IPS-18a (cell line): ENCODE results near the gene CSNK2A1.

ENCODE experiments used
- H3K27ac ChIP-seq: one replicate; pipeline ENCODE4 v1.5.1; 2013; ENCODE audit warnings: low read length
- H3K27me3 ChIP-seq: one replicate; pipeline ENCODE4 v1.6.1; 2013; ENCODE audit warnings: mild to moderate bottlenecking, low read length; ENCODE audit not compliant: control insufficient read depth, insufficient read depth
- H3K36me3 ChIP-seq: one replicate; pipeline ENCODE4 v1.6.1; 2013; ENCODE audit warnings: low read depth, low read length; ENCODE audit not compliant: control insufficient read depth
- H3K4me1 ChIP-seq: one replicate; pipeline ENCODE4 v1.6.1; 2013; ENCODE audit warnings: low read depth, low read length; ENCODE audit not compliant: control insufficient read depth
- H3K4me3 ChIP-seq: one replicate; pipeline ENCODE4 v1.5.1; 2013; ENCODE audit warnings: low read length
- H3K9ac ChIP-seq: one replicate; pipeline ENCODE4 v1.6.1; 2013; ENCODE audit warnings: mild to moderate bottlenecking, low read length, moderate library complexity
- H3K9me3 ChIP-seq: one replicate; pipeline ENCODE4 v1.6.1; 2013; ENCODE audit warnings: low read depth, low read length; ENCODE audit not compliant: control insufficient read depth

CSNK2A1 gene

DNA sequence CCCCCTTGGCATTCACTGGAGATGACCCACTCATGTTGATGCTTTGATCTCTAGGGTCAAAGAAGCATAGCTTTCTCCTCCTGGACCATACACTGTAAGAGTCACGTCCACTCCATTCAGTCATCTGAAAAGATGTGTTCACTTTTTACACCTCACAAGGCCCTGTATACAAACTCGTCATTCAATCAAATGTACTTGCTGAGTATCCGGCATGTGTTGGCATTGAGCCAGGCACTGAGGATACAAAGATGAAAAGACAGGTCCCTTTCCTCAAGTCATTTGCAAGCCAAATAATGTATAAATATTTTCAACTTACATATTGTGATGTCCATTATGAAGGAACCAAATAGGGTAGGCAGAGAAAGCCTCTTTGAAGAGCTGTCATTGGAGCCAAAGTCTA lies 32.6 kb upstream of the CSNK2A1 start:
- H3K27me3 ChIP-seq, result peaks cover 13% of the 10 kb centered on the region
- H3K9me3 ChIP-seq, result no peaks in the 10 kb centered on the region
- no peak overlapping the region for H3K9ac ChIP-seq
- peaks cover 21% of the 10 kb centered on the region for H3K4me1 ChIP-seq
- no peak overlapping the region for H3K27ac ChIP-seq
- H3K4me3 ChIP-seq, result no peak overlapping the region
- no peaks in the 10 kb centered on the region for H3K36me3 ChIP-seq

DNA sequence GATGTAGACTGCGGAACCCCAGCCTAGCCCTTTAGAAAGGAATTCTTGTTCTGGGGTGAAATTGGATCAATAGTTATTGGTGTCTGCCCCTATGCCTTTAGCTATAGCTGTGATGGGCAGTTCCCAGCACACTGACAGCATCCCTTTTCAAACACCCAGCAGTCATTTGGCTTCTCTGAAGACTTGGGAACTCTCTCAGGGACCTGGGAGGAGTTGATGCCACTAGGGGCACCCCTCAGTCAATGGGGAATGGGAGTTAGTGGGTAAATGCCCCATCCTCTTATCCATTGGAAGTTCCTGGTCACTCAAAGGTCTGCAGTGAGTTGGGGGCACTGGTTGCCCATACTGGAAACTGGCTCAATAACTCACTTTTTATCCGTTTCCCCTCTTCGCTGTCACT lies 31.6 kb upstream of the CSNK2A1 start:
- H3K9ac ChIP-seq, result no peak overlapping the region

DNA sequence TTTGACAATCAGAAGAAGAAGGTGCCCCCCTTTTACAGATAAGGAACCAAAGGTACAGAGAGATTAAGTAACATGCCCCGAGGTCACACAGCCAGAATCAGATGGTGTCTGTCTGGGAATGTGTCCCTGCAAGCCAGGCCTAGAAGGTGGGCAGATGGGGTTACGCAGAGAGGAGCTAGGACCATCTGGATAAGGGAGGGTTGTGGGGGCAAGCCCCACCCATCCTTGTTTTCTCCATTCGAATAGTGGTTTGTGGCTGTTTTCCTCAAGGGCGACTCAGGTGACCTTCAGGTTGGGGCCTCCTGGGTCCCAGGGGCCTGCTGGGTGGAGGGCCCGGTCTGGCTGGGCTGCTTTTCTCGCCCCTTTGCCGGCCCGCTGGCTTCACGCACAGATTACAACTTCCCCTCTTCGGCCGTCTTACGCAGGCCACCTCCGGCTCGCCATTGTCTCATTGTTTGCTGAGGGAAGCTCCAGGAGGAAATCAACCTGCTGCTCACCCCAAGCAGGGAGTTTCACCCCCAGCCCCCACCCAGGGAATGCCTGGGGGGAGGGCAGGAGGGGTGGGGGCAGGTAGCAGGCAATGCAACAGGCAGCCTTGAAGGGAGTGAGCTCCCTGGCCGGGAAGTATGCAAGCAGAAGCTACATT lies 30.8 kb upstream of the CSNK2A1 start:
- Histone ChIP-seq H3K9ac (no peak overlapping the region), H3K9me3 (no peaks in the 10 kb centered on the region), H3K27ac (no peak overlapping the region), H3K27me3 (peaks cover 13% of the 10 kb centered on the region), H3K36me3 (no peaks in the 10 kb centered on the region), H3K4me3 (no peak overlapping the region), H3K4me1 (peaks cover 22% of the 10 kb centered on the region)

More for the DNA sequence above, 31.6 kb upstream of the CSNK2A1 start:
- H3K4me1 ChIP-seq, result peaks cover 22% of the 10 kb centered on the region
- H3K27ac ChIP-seq, result no peak overlapping the region
- H3K36me3 ChIP-seq, result no peaks in the 10 kb centered on the region
- no peaks in the 10 kb centered on the region for H3K9me3 ChIP-seq
- H3K27me3 ChIP-seq, result peaks cover 13% of the 10 kb centered on the region
- no peak overlapping the region for H3K4me3 ChIP-seq

DNA sequence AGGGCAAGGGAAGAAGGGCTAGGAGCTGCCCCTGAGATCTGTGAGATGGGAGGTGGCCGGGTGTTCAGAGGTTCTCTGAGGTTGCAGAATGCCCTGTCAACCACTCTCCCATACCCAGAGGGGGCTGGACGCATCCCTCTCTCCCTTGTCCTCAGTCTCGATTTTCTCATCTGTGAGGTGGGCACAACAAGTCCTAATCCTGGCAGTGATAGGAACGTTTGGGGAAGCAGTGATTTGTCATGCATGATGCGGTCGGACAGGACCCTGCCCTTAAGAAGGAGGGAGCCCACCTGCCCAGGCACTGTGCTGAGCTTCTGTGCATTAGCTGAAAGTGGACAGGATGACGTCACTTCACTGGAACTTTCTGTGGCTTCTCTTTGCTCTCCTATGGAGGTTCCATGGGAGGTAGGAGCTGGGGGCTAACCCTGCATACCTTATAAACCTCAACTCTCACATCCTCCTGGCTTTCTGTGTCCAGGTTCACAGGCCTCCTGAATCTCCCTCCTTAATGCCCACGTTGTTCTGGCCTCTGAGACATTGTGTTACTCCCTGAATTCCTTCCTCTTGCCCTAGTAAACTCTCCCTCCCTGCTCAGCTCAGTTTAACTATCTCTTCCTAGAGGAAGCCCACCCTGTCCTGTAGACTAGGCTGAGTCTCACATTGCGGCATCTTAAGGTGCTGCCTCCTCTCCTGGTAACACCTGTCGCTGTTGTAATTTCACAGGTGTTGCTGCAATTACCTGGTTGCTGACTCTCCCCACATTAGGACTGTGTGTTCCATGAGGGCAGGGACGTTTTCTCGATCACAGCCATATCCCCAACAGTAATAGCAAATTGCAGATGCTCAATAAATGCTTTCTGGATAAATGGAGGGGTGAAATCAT lies 30.1 kb upstream of the CSNK2A1 start:
- H3K9me3 ChIP-seq, result no peaks in the 10 kb centered on the region
- H3K27me3 ChIP-seq, result peaks cover 13% of the 10 kb centered on the region
- no peak overlapping the region for H3K9ac ChIP-seq
- no peak overlapping the region for H3K27ac ChIP-seq
- H3K4me1 ChIP-seq, result peaks cover 25% of the 10 kb centered on the region
- no peak overlapping the region for H3K4me3 ChIP-seq
- H3K36me3 ChIP-seq, result no peaks in the 10 kb centered on the region

DNA sequence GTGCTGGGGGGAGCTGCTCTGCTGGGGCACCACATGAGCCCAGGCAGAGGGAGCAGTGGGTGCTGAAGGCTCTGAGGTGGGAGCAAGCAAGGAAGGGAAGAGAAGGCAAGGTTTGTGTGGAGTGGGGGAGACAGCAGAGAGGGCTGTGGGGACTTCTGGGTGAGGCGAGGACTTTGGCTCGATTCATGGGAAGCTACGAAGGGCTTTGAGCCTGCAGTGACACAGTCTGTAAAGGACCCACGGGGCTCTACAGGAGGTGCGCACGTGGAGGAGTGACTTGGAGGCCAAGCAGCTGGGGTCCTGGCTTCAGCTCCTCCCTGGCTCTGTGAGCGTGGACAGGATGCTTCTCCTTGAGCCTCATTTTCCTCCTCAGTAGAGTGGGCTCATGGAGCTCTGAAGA lies 29.1 kb upstream of the CSNK2A1 start:
- no peaks in the 10 kb centered on the region for H3K9me3 ChIP-seq
- H3K27me3 ChIP-seq, result peaks cover 13% of the 10 kb centered on the region
- H3K36me3 ChIP-seq, result no peaks in the 10 kb centered on the region
- H3K9ac ChIP-seq, result no peak overlapping the region
- H3K4me3 ChIP-seq, result no peak overlapping the region
- H3K27ac ChIP-seq, result no peak overlapping the region
- H3K4me1 ChIP-seq, result peaks cover 30% of the 10 kb centered on the region

DNA sequence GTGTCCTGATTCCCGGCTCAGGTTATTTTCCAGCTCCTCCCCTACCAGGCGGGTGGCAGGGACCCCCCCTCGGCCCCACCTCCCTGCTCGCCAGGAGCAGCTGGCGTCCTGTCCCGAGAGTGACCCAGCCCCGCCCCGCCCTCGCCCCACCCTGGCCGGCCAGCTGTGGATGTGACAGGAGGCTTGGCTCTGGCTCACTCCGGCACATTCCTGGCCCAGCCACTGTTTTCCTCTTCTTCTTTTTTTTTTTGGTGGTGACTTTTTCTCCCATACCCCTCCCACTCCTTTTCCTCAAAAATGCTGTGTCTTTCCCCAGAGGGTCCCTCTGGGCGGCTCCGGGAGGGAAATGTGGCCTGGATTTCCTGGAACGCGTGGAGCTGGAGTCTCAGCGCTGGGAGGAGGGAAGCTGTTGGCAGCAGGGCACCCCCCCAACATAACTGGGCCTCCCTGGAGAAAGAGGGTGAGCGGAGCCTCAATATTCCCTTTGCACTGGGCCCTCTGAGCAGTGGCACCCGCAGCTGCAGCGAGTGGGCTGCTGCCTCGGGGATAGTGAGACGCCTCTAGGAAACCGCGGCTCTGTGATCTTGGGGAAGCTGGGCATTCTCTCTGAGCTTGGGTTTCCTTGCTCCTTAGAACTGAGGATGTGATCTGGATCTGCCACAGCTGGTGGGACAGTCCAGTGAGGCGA lies 28.3 kb upstream of the CSNK2A1 start:
- peaks cover 13% of the 10 kb centered on the region for H3K27me3 ChIP-seq
- H3K4me3 ChIP-seq, result no peak overlapping the region
- no peak overlapping the region for H3K9ac ChIP-seq
- H3K4me1 ChIP-seq, result peaks cover 33% of the 10 kb centered on the region
- no peak overlapping the region for H3K27ac ChIP-seq
- no peaks in the 10 kb centered on the region for H3K9me3 ChIP-seq
- H3K36me3 ChIP-seq, result no peaks in the 10 kb centered on the region

DNA sequence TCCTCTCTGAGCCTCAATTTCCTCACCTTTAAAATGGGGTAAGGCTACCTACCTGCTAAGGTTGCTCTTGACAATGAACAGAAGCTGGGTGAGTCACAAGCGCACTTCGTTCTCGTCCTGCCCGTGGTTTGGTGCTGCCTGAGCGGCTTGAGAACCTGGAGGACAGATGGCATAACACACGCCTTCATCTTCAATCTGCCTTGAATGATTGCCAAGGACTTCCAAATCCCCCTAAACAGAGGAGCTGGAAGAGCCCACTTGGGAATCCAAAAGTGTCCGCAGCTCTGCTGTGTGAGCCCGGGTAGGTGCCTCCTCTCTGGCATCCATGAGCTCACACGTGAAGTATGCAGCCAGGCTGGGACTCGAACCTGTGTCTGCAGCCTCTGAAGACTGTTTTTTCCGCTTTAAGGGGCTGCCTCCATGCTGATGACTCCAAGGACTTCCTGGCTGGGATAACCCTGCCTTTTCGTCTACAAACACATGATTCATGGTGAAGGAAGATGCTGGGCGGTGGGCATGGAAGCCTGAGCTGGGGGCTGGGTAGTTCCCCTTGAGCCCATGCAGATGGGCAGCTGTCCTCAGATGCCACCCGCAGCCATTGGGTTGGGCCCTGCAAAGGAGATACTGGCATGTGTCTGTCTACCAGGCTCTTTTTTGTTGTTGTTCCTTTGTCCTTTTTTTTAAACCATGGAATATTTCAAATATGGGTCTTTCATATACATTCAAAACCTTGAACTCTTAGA lies 25.3 kb upstream of the CSNK2A1 start:
- no peak overlapping the region for H3K4me3 ChIP-seq
- H3K9ac ChIP-seq, result no peak overlapping the region
- no peaks in the 10 kb centered on the region for H3K36me3 ChIP-seq
- no peak overlapping the region for H3K27ac ChIP-seq
- peaks cover 11% of the 10 kb centered on the region for H3K27me3 ChIP-seq
- H3K4me1 ChIP-seq, result peaks cover 22% of the 10 kb centered on the region
- no peaks in the 10 kb centered on the region for H3K9me3 ChIP-seq

DNA sequence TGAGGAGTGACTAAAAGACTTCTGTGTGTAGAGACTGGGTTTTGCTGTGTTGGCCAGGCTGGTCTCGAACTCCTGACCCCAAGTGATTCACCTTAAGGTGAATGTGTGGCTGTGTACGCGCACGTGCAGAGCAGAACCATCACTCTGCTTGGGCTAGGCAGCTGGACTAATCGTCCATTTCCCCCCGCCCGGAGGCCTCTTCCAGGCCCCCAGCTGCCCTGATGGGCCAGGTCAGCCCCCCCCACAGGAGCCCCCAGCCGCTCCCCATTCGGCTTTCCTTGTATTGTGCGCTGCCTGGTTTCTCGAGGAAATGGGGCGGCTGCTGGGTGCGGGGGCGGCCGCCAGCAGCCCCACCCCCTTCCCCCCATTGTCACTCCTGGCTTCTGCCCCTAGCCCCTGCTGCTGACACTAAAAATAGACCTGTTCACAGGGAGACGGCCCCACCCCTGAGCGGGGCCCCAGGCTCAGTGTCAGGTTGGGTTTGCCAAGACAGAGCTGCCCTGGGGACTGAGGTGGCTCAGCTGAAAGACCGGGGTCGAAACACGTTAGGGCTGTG lies 24.6 kb upstream of the CSNK2A1 start:
- H3K27me3 ChIP-seq, result peaks cover 4% of the 10 kb centered on the region
- H3K36me3 ChIP-seq, result no peaks in the 10 kb centered on the region
- H3K4me3 ChIP-seq, result no peak overlapping the region
- H3K9me3 ChIP-seq, result no peaks in the 10 kb centered on the region
- H3K9ac ChIP-seq, result no peak overlapping the region
- H3K4me1 ChIP-seq, result peaks cover 16% of the 10 kb centered on the region
- H3K27ac ChIP-seq, result no peak overlapping the region

DNA sequence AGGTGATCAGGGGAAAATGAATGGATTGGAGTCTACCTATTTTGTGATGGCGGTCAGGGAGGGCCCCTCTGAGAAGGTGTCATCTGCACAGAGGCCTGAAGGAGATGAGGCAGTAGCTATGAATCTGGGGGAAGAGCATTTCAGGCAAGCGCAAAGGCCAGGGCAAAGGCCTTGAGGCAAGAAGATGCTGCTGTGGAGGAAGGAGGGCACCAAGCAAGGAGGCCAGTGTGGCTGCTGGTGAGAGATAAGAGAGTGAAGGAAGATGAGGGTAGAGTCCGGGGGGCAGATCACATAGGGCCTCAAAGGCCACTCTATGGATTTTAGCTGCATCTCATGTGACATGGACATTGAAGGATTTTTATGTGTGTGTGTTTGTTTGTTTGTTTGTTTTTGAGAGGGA lies 20.6 kb upstream of the CSNK2A1 start:
- Histone ChIP-seq H3K4me3 (no peak overlapping the region), H3K27me3 (no peaks in the 10 kb centered on the region), H3K9ac (no peak overlapping the region), H3K9me3 (no peaks in the 10 kb centered on the region), H3K27ac (no peak overlapping the region), H3K36me3 (no peaks in the 10 kb centered on the region), H3K4me1 (peaks cover 11% of the 10 kb centered on the region)

DNA sequence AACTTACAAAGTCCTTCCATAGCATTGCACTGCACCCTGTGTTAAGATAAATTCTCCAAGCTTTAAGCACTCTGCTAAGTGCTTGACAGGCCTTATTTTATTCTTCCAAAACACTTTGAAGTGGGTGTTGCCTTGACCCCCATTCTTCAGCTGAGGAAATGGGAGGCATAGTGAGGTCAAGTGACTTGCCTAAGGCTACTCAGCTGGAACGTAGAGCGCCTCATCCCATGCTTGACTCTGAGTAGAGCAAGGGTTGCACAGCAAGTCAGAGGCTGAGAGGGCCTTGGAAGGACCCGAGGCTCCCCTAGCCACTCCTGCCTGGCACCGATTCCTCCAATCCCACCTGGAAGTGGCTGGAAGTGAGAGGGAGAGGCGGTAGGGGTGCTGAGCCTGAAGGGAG lies 19.6 kb upstream of the CSNK2A1 start:
- no peak overlapping the region for H3K9ac ChIP-seq
- H3K27me3 ChIP-seq, result no peaks in the 10 kb centered on the region
- H3K4me3 ChIP-seq, result no peak overlapping the region
- peaks cover 5% of the 10 kb centered on the region for H3K4me1 ChIP-seq
- H3K36me3 ChIP-seq, result no peaks in the 10 kb centered on the region
- H3K9me3 ChIP-seq, result no peaks in the 10 kb centered on the region
- H3K27ac ChIP-seq, result no peak overlapping the region
